Left ventricle myocardium inferior (tissue), 1 donor: Measurements from ENCODE around the gene CEND1. TPM values are rescaled to one million over a fixed set of nuclear protein-coding genes. Genes with fewer than 3 reads are reported as not detected.

Experiments
- DNase-seq: peaks from one replicate; pipeline ENCODE4 v3.0.0-alpha.2; 2020
- H3K27ac ChIP-seq: fragments of 200-600 bp; replicated peaks from 2 replicates; pipeline ENCODE4 v1.8.0; 2021
- H3K27me3 ChIP-seq: fragments of 200-600 bp; 2 replicates; pipeline ENCODE4 v1.8.0; 2021; ENCODE audit warnings: low read depth
- H3K36me3 ChIP-seq: fragments of 200-600 bp; 2 replicates; pipeline ENCODE4 v1.8.0; 2021
- H3K4me1 ChIP-seq: fragments of 200-600 bp; 2 replicates; pipeline ENCODE4 v1.8.0; 2021
- H3K4me3 ChIP-seq: fragments of 200-600 bp; 2 replicates; pipeline ENCODE4 v1.8.0; 2021; ENCODE audit warnings: mild to moderate bottlenecking, moderate library complexity
- H3K9me3 ChIP-seq: fragments of 200-600 bp; replicated peaks from 2 replicates; pipeline ENCODE4 v1.8.0; 2021
- CTCF ChIP-seq: fragments of 200-600 bp; IDR thresholded peaks from 2 replicates; pipeline ENCODE4 v1.8.0; 2021; ENCODE audit warnings: antibody characterized with exemption, mild to moderate bottlenecking, borderline replicate concordance
- intact Hi-C: fragments of 100-400 bp; cut with micrococcal nuclease; formaldehyde crosslinking; loops from one replicate; pipeline ENCODE4 v1.11.0; 2022
- total RNA-seq: library from RNA; stranded (reverse); fragmentation: NEBNext Ultra II Directional; extraction: Animal tissue kit (Norgen Biotek cat#: 25700); gene quantifications from one replicate; pipeline ENCODE4 v1.2.1, GENCODE V29; 2021
- donor health status: DM: no; HTN: yes; CAD: no; lungs with severe emphysema.

The CEND1 gene
- total RNA-seq, 1 donor from 2014 or later, result not detected

- DNase-seq, result no peak
Measured at GRCh38 chr11:788953-789940, 643 bp downstream of the CEND1 start.

GRCh38 chr11:788009-788640, 1.8 kb downstream of the CEND1 start:
- TF ChIP-seq CTCF, result no peak
- Histone ChIP-seq H3K27me3 (peaks cover 36% of the 10 kb centered on the region), H3K9me3 (no peaks in the 10 kb centered on the region), H3K4me1 (peaks cover 16% of the 10 kb centered on the region), H3K4me3 (no peak overlapping the region), H3K27ac (no peak overlapping the region), H3K36me3 (peaks cover 10% of the 10 kb centered on the region)
- intact Hi-C loops, result no loop called here
- no peak for DNase-seq

More at GRCh38 chr11:788953-789940, 643 bp downstream of the CEND1 start:
- H3K27me3 ChIP-seq, result peaks cover 36% of the 10 kb centered on the region
- H3K4me3 ChIP-seq, result peak overlapping the region; percentile 34
- H3K4me1 ChIP-seq, result peaks cover 7% of the 10 kb centered on the region
- no peak for TF ChIP-seq CTCF
- H3K36me3 ChIP-seq, result peaks cover 10% of the 10 kb centered on the region
- intact Hi-C loops, result no loop called here
- H3K27ac ChIP-seq, result no peak overlapping the region
- H3K9me3 ChIP-seq, result no peaks in the 10 kb centered on the region

- Histone ChIP-seq H3K27me3 (peaks cover 36% of the 10 kb centered on the region), H3K9me3 (no peaks in the 10 kb centered on the region), H3K36me3 (peaks cover 9% of the 10 kb centered on the region), H3K4me3 (no peak overlapping the region), H3K27ac (no peak overlapping the region), H3K4me1 (peaks cover 19% of the 10 kb centered on the region)
- TF ChIP-seq CTCF, result no peak
- no peak for DNase-seq
- intact Hi-C loops, result no loop called here
Measured at GRCh38 chr11:787084-787675, 2.7 kb downstream of the CEND1 start.

GRCh38 chr11:786235-787083, 3.4 kb downstream of the CEND1 start:
- H3K4me3 ChIP-seq, result no peak overlapping the region
- peaks cover 2% of the 10 kb centered on the region for H3K36me3 ChIP-seq
- peaks cover 19% of the 10 kb centered on the region for H3K4me1 ChIP-seq
- H3K27ac ChIP-seq, result no peak overlapping the region
- no peak for DNase-seq
- H3K9me3 ChIP-seq, result no peaks in the 10 kb centered on the region
- intact Hi-C loops, result no loop called here
- no peak for TF ChIP-seq CTCF
- H3K27me3 ChIP-seq, result peaks cover 36% of the 10 kb centered on the region

GRCh38 chr11:783581-784015, 6.3 kb downstream of the CEND1 start:
- H3K27ac ChIP-seq, result peak overlapping the region; percentile 12
- H3K4me3 ChIP-seq, result no peak overlapping the region
- peaks cover 18% of the 10 kb centered on the region for H3K4me1 ChIP-seq

More at GRCh38 chr11:783581-784015, 6.3 kb downstream of the CEND1 start:
- intact Hi-C loops, result no loop called here
- Histone ChIP-seq H3K36me3 (no peaks in the 10 kb centered on the region), H3K27me3 (peaks cover 8% of the 10 kb centered on the region), H3K9me3 (no peaks in the 10 kb centered on the region)
- peak; percentile 68 for DNase-seq
- TF ChIP-seq CTCF, result peak; percentile 70
